PC-9 (cell line): ENCODE data around the gene PKNOX2.

Source experiments
- CTCF ChIP-seq: fragments of 200-600 bp; sonication (generic); conservative IDR thresholded peaks from 2 replicates; pipeline ENCODE4 v1.6.1; 2017; ENCODE audit warnings: mixed run types, antibody characterized with exemption, mild to moderate bottlenecking, moderate library complexity
- EZH2 ChIP-seq: fragments of 200-600 bp; sonication (generic); IDR thresholded peaks from 2 replicates; pipeline ENCODE4 v1.8.0; 2017; ENCODE audit warnings: antibody characterized with exemption, low read depth

- TF ChIP-seq EZH2 (no peak), CTCF (no peak)
Observed at GRCh38 chr11:125117429-125117828, 47.1 kb upstream of the PKNOX2 start.
